H1 (cell line): ENCODE results near the gene SIT1. TPM values are rescaled to one million over a fixed set of nuclear protein-coding genes. Genes with fewer than 3 reads are reported as not detected.

Source experiments
- BACH1 ChIP-seq: IDR thresholded peaks from 2 replicates; pipeline ENCODE4 v1.6.1; 2012; ENCODE audit warnings: low read length, improper control_type of control experiment
- BCL11A ChIP-seq, 2 experiments: IDR thresholded peaks; one replicate each; pipeline ENCODE4 v1.6.1; 2011; ENCODE audit warnings: low read depth in 2 of 2, low read length in 2 of 2, mild to moderate bottlenecking in 2 of 2
- CREB1 ChIP-seq: IDR thresholded peaks from 2 replicates; pipeline ENCODE4 v1.6.1; 2012; ENCODE audit warnings: inconsistent platforms
- CTCF ChIP-seq, 3 experiments: IDR thresholded peaks; 1 replicate in 2 of 3; 2 replicates in 1 of 3; pipeline versions ENCODE4 v1.5.1 to v1.6.1; 2011; ENCODE audit warnings: low read length in 3 of 3, mild to moderate bottlenecking in 3 of 3, inconsistent platforms in 2 of 3, low read depth in 1 of 3, moderate library complexity in 1 of 3; ENCODE audit not compliant: insufficient read depth in 1 of 3; ENCODE audit errors: control extremely low read depth in 1 of 3
- EZH2 ChIP-seq: fragments of 200-600 bp; sonication (generic); IDR thresholded peaks from 2 replicates; pipeline ENCODE4 v1.7.1; 2012; ENCODE audit warnings: low read depth, mild to moderate bottlenecking, moderate library complexity, low read length, inconsistent platforms; ENCODE audit not compliant: severe bottlenecking
- HDAC2 ChIP-seq, 2 experiments: fragments of 300-600 bp in 1 of 2; sonication (generic) in 1 of 2; IDR thresholded peaks; 2 replicates each; pipeline ENCODE4 v1.6.1; 2011 to 2012; ENCODE audit warnings: low read depth in 2 of 2, low read length in 2 of 2, mild to moderate bottlenecking in 2 of 2, moderate library complexity in 2 of 2, borderline replicate concordance in 1 of 2, inconsistent platforms in 1 of 2
- KDM1A ChIP-seq: fragments of 200-600, 300-600 bp; sonication (generic); IDR thresholded peaks from 2 replicates; pipeline ENCODE4 v1.7.1; 2016; ENCODE audit warnings: mild to moderate bottlenecking, low read length, borderline replicate concordance
- KDM4A ChIP-seq: IDR thresholded peaks from one replicate; pipeline ENCODE4 v1.7.1; 2012; ENCODE audit warnings: low read depth, mild to moderate bottlenecking, moderate library complexity, low read length, inconsistent platforms; ENCODE audit not compliant: severe bottlenecking
- KDM5A ChIP-seq: fragments of 200-600 bp; IDR thresholded peaks from 2 replicates; pipeline ENCODE4 v1.7.1; 2012; ENCODE audit warnings: mild to moderate bottlenecking, low read length, inconsistent platforms, mixed read lengths
- MAFK ChIP-seq: IDR thresholded peaks from 2 replicates; pipeline ENCODE4 v1.6.1; 2012; ENCODE audit warnings: low read depth, mild to moderate bottlenecking, improper control_type of control experiment, low read length
- PHF8 ChIP-seq: fragments of 200-600 bp; sonication (generic); conservative IDR thresholded peaks from 2 replicates; pipeline ENCODE4 v1.7.1; 2012; ENCODE audit warnings: low read depth, mild to moderate bottlenecking, inconsistent platforms, low read length, moderate library complexity
- POLR2A ChIP-seq, 2 experiments: IDR thresholded peaks; 1 replicate in 1 of 2; 2 replicates in 1 of 2; pipeline ENCODE4 v1.6.1; 2011; ENCODE audit warnings: low read depth in 2 of 2, low read length in 2 of 2, mild to moderate bottlenecking in 2 of 2; ENCODE audit errors: control extremely low read depth in 1 of 2
- POLR2AphosphoS5 ChIP-seq: IDR thresholded peaks from 2 replicates; pipeline ENCODE4 v1.6.1; 2011; ENCODE audit warnings: low read depth, low read length
- RNF2 ChIP-seq: fragments of 200-900, 300-1000 bp; sonication (generic); IDR thresholded peaks from 2 replicates; pipeline ENCODE4 v1.7.1; 2016; ENCODE audit warnings: borderline replicate concordance, low read depth, mild to moderate bottlenecking, antibody characterized with exemption, low read length; ENCODE audit not compliant: poor library complexity, severe bottlenecking; ENCODE audit errors: missing control alignments
- SIRT6 ChIP-seq: IDR thresholded peaks from one replicate; pipeline ENCODE4 v1.7.1; 2012; ENCODE audit warnings: low read length, inconsistent platforms
- SP1 ChIP-seq: IDR thresholded peaks from 2 replicates; pipeline ENCODE4 v1.6.1; 2011; ENCODE audit warnings: low read depth, low read length
- SP2 ChIP-seq: IDR thresholded peaks from 2 replicates; pipeline ENCODE4 v1.6.1; 2012; ENCODE audit warnings: mild to moderate bottlenecking, low read length, inconsistent platforms
- SRF ChIP-seq: IDR thresholded peaks from 2 replicates; pipeline ENCODE4 v1.6.1; 2011; ENCODE audit warnings: mild to moderate bottlenecking, low read depth, low read length, moderate library complexity
- SUZ12 ChIP-seq: fragments of 200-600 bp; sonication (generic); IDR thresholded peaks from 2 replicates; pipeline ENCODE4 v1.6.1; 2012; ENCODE audit warnings: mild to moderate bottlenecking, inconsistent platforms, low read length, moderate library complexity, mixed read lengths
- TAF7 ChIP-seq: optimal IDR thresholded peaks from 2 replicates; pipeline ENCODE3; 2011; ENCODE audit warnings: low read depth, mild to moderate bottlenecking, inconsistent platforms, low read length, moderate library complexity, borderline replicate concordance
- TCF12 ChIP-seq: IDR thresholded peaks from 2 replicates; pipeline ENCODE4 v1.6.1; 2011; ENCODE audit warnings: low read depth, mild to moderate bottlenecking, low read length
- TEAD4 ChIP-seq: IDR thresholded peaks from 2 replicates; pipeline ENCODE4 v1.6.1; 2012; ENCODE audit warnings: low read depth, low read length, inconsistent platforms, mixed read lengths
- ZNF274 ChIP-seq: IDR thresholded peaks from 2 replicates; pipeline ENCODE4 v1.7.0; 2012; ENCODE audit warnings: low read length, borderline replicate concordance; ENCODE audit errors: extremely low read depth
- polyA plus RNA-seq, 7 experiments: library from polyadenylated mRNA; depleted of rRNA in 3 of 7; stranded (reverse) in 5 of 7; unstranded in 2 of 7; fragments of >200 nt in 5 of 7; fragments of 200-250 nt in 2 of 7; gene quantifications; 1 replicate in 5 of 7; 2 replicates in 1 of 7; 4 replicates in 1 of 7; pipeline versions ENCODE4 v1.2.1 to v1.2.3, GENCODE V29; 2011 to 2013; ENCODE audit warnings: missing spikeins in 2 of 7, mixed read lengths in 2 of 7
- total RNA-seq: library from RNA; stranded (reverse); fragmentation: NEBNext Ultra II Directional; extraction: Animal tissue kit (Norgen Biotek cat#: 25700); gene quantifications from 2 replicates; pipeline ENCODE4 v1.2.1, GENCODE V29; 2021

SIT1 gene
- total and polyA plus RNA-seq, 2 of the 8 experiments (the other 6 are each of a cell fraction or from before 2014, with no cell fraction given): 8.2 to 12.8 TPM

- TF ChIP-seq KDM4A: peak; percentile 88
- TF ChIP-seq HDAC2 (IDR thresholded peaks at IDR 0.05; ENCODE audit: borderline replicate concordance in 1 of 2, low read depth in 2 of 2, low read length in 2 of 2): no peak
- peak; percentile 43; the same call in 1 of the 2 replicates for TF ChIP-seq SP1
- peak in 1 of 2 experiments; percentile 60; a peak in 2 of 3 replicates for TF ChIP-seq POLR2A (IDR thresholded peaks at IDR 0.05; ENCODE audit: control extremely low read depth in 1 of 2, low read depth in 2 of 2, low read length in 2 of 2)
- TF ChIP-seq BACH1: peak; percentile 60
- TF ChIP-seq SP2: no peak
- no peak for TF ChIP-seq TEAD4
- no peak for TF ChIP-seq RNF2
- TF ChIP-seq ZNF274: no peak
- no peak; the same call in 1 of the 2 replicates for TF ChIP-seq PHF8
- TF ChIP-seq SUZ12: no peak
- TF ChIP-seq MAFK: no peak
- TF ChIP-seq SIRT6: no peak
- TF ChIP-seq TAF7: peak; percentile 74
- no peak for TF ChIP-seq EZH2
- TF ChIP-seq POLR2AphosphoS5: no peak; the same call in none of the 2 replicates
- TF ChIP-seq TCF12: no peak
- peak; percentile 77 to 86 (median 84) for TF ChIP-seq CTCF (IDR thresholded peaks at IDR 0.05; ENCODE audit: control extremely low read depth in 1 of 3, insufficient read depth in 1 of 3, low read depth in 1 of 3, low read length in 3 of 3)
- no peak for TF ChIP-seq BCL11A (IDR thresholded peaks at IDR 0.05; ENCODE audit: low read depth in 2 of 2, low read length in 2 of 2)
- no peak for TF ChIP-seq KDM5A
- TF ChIP-seq SRF: 0 out of 2 replicates have a peak, but pooled peaks have one; percentile 15
- peak; percentile 84 for TF ChIP-seq CREB1
- TF ChIP-seq KDM1A: no peak
Observed at GRCh38 chr9:35603986-35604577, 46.6 kb downstream of the SIT1 start (continued).
